Measurements from ENCODE around the gene KDM4C. TPM values are rescaled to one million over a fixed set of nuclear protein-coding genes. Genes with fewer than 3 reads are reported as not detected.
"Not testable (repeated sequence)": the region's sequence is repeated elsewhere in the genome, so short reads cannot be mapped to it uniquely, and the experiment has no call there.

KDM4C gene
- total RNA-seq, result 10 to 100 TPM; 11.0 to 11.9 TPM

DNA sequence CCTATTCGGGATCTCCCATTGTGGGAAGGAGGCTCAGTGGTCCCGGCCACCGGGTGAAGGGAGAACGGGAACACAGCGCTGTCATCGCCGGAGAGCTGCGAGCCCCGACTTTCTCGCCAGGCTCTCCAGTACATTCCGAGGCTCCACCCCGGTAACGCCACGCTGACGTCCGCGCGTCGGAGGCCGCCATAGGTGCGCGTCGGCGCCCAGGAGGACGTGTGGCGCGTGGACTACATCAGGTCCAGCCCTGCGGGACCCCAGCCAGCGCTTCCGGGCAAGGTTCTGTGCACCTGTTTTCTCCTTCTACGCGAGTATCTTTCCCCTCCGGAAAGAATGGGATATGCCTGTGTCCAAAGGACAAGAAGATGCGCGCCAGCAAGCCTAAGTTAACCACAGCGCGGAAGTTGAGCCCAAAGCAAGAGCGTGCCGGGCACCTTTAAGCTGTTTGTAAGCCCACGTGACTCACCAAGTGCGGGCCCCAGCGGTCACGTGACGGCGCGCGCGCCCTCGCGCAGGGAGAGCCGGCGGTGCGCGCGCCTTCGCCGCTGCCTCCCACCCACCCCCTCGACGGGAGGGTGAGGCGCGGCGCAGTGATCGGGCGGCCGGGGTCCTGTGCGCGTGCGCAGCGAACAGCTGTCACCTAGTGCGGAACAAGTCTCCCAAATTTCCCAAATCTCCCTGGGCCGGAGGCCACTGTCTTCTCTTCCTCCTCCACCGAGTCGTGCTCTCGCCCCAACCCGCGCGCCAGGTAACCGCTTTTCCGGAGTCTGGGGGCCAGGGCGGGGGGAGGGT is at the start of gene KDM4C:
Gene KDM4C (plus strand): TSS at position 518 of the 792 bp plus-strand sequence. CDS start 35,016 bp downstream, outside the sequence.
- no peaks in the 10 kb centered on the region for H3K9me3 ChIP-seq
- H3K4me1 ChIP-seq, result peaks cover 0 to 15% of the 10 kb centered on the region in 2 donors
- no peaks in the 10 kb centered on the region for H3K27me3 ChIP-seq
- no peaks in the 10 kb centered on the region for H3K36me3 ChIP-seq
- H3K4me3 ChIP-seq, result peak within 1 kb of the TSS; percentile 86 to 98
- peak; percentile 96 for DNase-seq (ENCODE audit: low spot score)
- TF ChIP-seq, protein P1, sequence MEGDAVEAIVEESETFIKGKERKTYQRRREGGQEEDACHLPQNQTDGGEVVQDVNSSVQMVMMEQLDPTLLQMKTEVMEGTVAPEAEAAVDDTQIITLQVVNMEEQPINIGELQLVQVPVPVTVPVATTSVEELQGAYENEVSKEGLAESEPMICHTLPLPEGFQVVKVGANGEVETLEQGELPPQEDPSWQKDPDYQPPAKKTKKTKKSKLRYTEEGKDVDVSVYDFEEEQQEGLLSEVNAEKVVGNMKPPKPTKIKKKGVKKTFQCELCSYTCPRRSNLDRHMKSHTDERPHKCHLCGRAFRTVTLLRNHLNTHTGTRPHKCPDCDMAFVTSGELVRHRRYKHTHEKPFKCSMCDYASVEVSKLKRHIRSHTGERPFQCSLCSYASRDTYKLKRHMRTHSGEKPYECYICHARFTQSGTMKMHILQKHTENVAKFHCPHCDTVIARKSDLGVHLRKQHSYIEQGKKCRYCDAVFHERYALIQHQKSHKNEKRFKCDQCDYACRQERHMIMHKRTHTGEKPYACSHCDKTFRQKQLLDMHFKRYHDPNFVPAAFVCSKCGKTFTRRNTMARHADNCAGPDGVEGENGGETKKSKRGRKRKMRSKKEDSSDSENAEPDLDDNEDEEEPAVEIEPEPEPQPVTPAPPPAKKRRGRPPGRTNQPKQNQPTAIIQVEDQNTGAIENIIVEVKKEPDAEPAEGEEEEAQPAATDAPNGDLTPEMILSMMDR (IDR thresholded peaks at IDR 0.05), result peak in 1 of 2 donors; percentile 3
- peak within 1 kb of the TSS; percentile 98 to 99 for H3K27ac ChIP-seq

DNA sequence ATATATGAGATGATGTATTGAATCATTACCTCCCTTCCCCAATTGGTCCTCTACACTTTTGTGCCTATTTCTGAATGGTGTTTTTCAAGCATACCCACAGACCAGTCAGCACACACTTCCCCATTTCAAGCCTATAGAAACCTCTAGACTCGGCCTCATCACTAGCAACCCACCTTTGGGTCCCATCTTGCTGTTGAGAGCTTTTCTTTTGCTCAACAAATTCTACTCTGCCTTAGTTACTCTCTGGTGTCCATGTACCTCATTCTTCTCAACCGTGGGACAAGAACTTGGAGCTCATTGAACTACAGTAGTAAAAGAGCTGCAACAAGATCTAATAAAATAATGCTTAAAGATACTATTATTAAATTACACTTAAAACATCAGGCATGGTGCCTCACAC is 49.0 kb upstream of the KDM4C start:
- no peaks in the 10 kb centered on the region for H3K27me3 ChIP-seq
- no peak overlapping the region for H3K4me3 ChIP-seq
- peaks cover 0 to 4% of the 10 kb centered on the region in 2 donors for H3K9me3 ChIP-seq
- H3K27ac ChIP-seq, result no peak overlapping the region
- no peak for DNase-seq (ENCODE audit: low spot score)
- peaks cover 0 to 6% of the 10 kb centered on the region in 2 donors for H3K4me1 ChIP-seq
- TF ChIP-seq, protein P1 (IDR thresholded peaks at IDR 0.05), result no peak
- no peaks in the 10 kb centered on the region for H3K36me3 ChIP-seq

DNA sequence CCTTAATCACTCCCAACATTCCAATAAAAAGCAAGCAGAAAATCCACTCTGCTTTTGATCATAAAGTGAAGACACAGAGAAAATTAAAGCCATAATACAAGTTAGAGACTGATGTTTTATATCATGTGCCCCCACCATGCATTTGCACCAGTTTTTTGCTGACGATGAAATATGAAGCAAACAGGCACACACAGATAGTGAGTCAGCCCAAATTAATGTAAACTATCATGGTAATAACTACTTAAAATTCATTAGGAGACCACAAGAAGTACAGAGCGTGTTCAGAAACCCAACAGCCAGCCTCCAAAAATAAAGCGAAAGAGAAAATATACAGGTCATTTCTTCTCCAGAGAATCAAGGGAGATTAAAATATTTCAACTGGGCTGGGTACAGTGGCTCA is 46.4 kb upstream of the KDM4C start:
- no peak overlapping the region for H3K27ac ChIP-seq
- H3K4me3 ChIP-seq, result no peak overlapping the region
- H3K9me3 ChIP-seq, result peaks cover 0 to 4% of the 10 kb centered on the region in 2 donors
- H3K4me1 ChIP-seq, result no peaks in the 10 kb centered on the region
- TF ChIP-seq, protein P1 (IDR thresholded peaks at IDR 0.05), result no peak
- no peaks in the 10 kb centered on the region for H3K27me3 ChIP-seq
- no peaks in the 10 kb centered on the region for H3K36me3 ChIP-seq
- no peak for DNase-seq (ENCODE audit: low spot score)

DNA sequence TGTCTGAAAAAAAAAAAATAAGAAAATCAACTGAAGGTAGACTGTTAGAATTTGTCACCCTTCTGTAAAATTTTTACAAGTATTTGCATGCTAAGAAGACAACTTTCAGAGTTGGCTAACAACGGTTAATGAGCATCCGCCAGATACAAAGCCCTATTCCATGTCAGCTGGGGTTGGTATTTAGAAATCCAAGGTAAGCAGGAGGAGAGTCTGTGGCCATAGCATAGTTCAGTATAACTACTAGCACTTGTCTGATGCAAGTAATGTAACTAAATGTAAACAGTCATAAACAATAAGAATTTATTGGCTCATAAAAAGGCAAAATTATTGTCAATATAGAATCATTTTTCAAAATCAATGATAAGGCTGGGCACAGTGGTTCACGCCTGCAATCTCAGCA is 45.7 kb upstream of the KDM4C start:
- Histone ChIP-seq H3K4me3 (no peak overlapping the region), H3K4me1 (no peaks in the 10 kb centered on the region), H3K27me3 (no peaks in the 10 kb centered on the region), H3K9me3 (peaks cover 0 to 4% of the 10 kb centered on the region in 2 donors), H3K27ac (no peak overlapping the region), H3K36me3 (no peaks in the 10 kb centered on the region)
- TF ChIP-seq, protein P1 (IDR thresholded peaks at IDR 0.05), result no peak
- DNase-seq (ENCODE audit: low spot score), result no peak

DNA sequence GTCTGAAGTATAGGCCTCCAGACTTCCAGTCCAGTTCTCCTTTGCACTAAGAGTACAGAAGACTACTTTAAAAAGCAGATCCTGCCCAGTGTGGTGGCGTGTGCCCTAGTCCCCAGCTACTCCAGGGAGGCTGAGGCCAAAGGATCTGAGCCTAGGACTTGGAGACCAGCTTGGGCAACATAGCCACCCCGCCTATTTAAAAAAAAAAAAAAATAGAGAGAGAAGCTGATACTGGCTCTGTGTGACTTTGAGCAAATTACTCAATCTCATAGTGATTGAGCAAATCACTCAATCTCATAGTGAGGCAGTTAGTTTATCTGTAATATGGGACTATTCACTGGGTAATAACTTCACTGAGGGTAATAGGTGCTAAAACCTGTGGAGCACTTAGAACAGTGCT is 43.6 kb upstream of the KDM4C start:
- Histone ChIP-seq H3K4me3 (no peak overlapping the region), H3K9me3 (no peaks in the 10 kb centered on the region), H3K36me3 (no peaks in the 10 kb centered on the region), H3K27me3 (no peaks in the 10 kb centered on the region), H3K27ac (no peak overlapping the region), H3K4me1 (no peaks in the 10 kb centered on the region)
- DNase-seq (ENCODE audit: low spot score), result no peak
- TF ChIP-seq, protein P1 (IDR thresholded peaks at IDR 0.05), result no peak

DNA sequence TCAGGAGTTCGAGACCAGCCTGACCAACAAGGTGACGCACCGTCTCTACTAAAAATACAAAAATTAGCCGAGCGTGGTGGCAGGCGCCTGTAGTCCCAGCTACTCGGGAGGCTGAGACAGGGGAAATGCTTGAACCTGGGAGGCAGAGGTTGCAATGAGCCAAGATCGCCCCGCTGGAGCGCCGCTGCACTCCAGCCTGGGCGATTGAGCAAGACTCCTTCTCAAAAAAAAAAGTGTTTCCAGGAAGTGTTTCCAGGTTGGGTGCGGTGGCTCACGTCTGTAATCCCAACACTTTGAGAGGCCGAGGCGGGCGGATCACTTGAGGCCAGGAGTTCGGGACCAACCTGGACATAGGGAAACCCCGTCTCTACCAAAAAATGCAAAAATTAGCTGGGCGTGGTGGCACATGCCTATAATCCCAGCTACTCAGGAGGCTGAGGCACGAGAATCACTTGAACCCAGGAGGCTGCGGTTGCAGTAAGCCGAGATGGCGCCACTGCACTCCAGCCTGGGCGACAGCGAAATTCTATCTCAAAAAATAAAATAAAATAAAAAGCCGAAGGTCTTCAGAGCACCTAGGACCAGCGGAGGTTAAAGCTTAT is 42.5 kb upstream of the KDM4C start:
- not testable (repeated sequence) for H3K9me3 ChIP-seq; DNase-seq (ENCODE audit: low spot score); H3K27me3 ChIP-seq; H3K4me1 ChIP-seq; H3K36me3 ChIP-seq; H3K27ac ChIP-seq; H3K4me3 ChIP-seq
